Fibroblast of lung (primary cell): ENCODE results near the gene ATXN1. TPM values are rescaled to one million over a fixed set of nuclear protein-coding genes. Genes with fewer than 3 reads are reported as not detected.

Source experiments
- DNase-seq, 2 donors: peaks; one replicate each; pipeline versions ENCODE4 v3.0.0 to v3.0.0-alpha.2; 2010; ENCODE audit warnings: low read depth in 2 of 2
- H2AFZ ChIP-seq: 2 replicates; pipeline ENCODE4 v1.5.1; 2012; ENCODE audit warnings: low read length, control low read depth, inconsistent platforms
- H3K27ac ChIP-seq: 2 replicates; pipeline ENCODE4 v1.5.1; 2011; ENCODE audit warnings: low read length, control low read depth; ENCODE audit not compliant: insufficient read depth
- H3K27me3 ChIP-seq: 2 replicates; pipeline ENCODE4 v1.5.1; 2011; ENCODE audit warnings: mild to moderate bottlenecking, low read length; ENCODE audit not compliant: control insufficient read depth, insufficient read depth
- H3K36me3 ChIP-seq: 2 replicates; pipeline ENCODE4 v1.5.1; 2011; ENCODE audit warnings: low read length; ENCODE audit not compliant: control insufficient read depth, insufficient read depth
- H3K4me1 ChIP-seq: 2 replicates; pipeline ENCODE4 v1.5.1; 2011; ENCODE audit warnings: low read length; ENCODE audit not compliant: control insufficient read depth, insufficient read depth; ENCODE audit errors: extremely low read depth
- H3K4me2 ChIP-seq: 2 replicates; pipeline ENCODE4 v1.5.1; 2011; ENCODE audit warnings: low read length, control low read depth; ENCODE audit not compliant: insufficient read depth; ENCODE audit errors: extremely low read depth
- H3K4me3 ChIP-seq, 4 experiments: fragments of 200-600 bp in 1 of 4; sonication (generic) in 1 of 4; replicated peaks in 1 of 4; 2 replicates each; pipeline ENCODE4 v1.5.1; 2011 to 2016; ENCODE audit warnings: low read length in 4 of 4, low read depth in 3 of 4, mild to moderate bottlenecking in 3 of 4, control low read depth in 2 of 4, inconsistent platforms in 1 of 4, mixed read lengths in 1 of 4; ENCODE audit not compliant: insufficient read depth in 1 of 4; ENCODE audit errors: control extremely low read depth in 1 of 4
- H3K79me2 ChIP-seq: 2 replicates; pipeline ENCODE4 v1.5.1; 2012; ENCODE audit warnings: mild to moderate bottlenecking, low read length, inconsistent platforms; ENCODE audit not compliant: control insufficient read depth, insufficient read depth
- H3K9ac ChIP-seq: 2 replicates; pipeline ENCODE4 v1.5.1; 2011; ENCODE audit warnings: mild to moderate bottlenecking, low read length, control low read depth; ENCODE audit not compliant: insufficient read depth
- H3K9me3 ChIP-seq: 2 replicates; pipeline ENCODE4 v1.5.1; 2012; ENCODE audit warnings: low read depth, low read length; ENCODE audit not compliant: control insufficient read depth, insufficient read depth
- H4K20me1 ChIP-seq: 2 replicates; pipeline ENCODE4 v1.5.1; 2011; ENCODE audit warnings: low read length; ENCODE audit not compliant: control insufficient read depth, insufficient read depth; ENCODE audit errors: extremely low read depth
- EZH2 ChIP-seq: IDR thresholded peaks from 2 replicates; pipeline ENCODE4 v1.5.1; 2012; ENCODE audit warnings: low read length, control low read depth, mild to moderate bottlenecking; ENCODE audit errors: missing control alignments
- polyA plus RNA-seq, 2 donors: library from polyadenylated mRNA; depleted of rRNA in 1 of 2; stranded (reverse) in 1 of 2; unstranded in 1 of 2; fragments of >200 nt; gene quantifications; 2 replicates each; pipeline ENCODE4 v1.2.1, GENCODE V29; 2011 to 2012; ENCODE audit warnings: missing spikeins in 1 of 2
- total RNA-seq: library from RNA; depleted of rRNA; stranded (reverse); fragments of >200 nt; gene quantifications from 2 replicates; pipeline ENCODE4 v1.2.1, GENCODE V29; 2014
- TF ChIP-seq, protein P1 (sequence below), 2 donors: IDR thresholded peaks in 1 of 2; conservative IDR thresholded peaks in 1 of 2; 1 replicate in 1 of 2; 2 replicates in 1 of 2; pipeline ENCODE4 v1.5.1; 2011 to 2012; ENCODE audit warnings: low read length in 2 of 2, control low read depth in 1 of 2, inconsistent platforms in 1 of 2, low read depth in 1 of 2, mild to moderate bottlenecking in 1 of 2

ATXN1 gene
- total and polyA plus RNA-seq, 2 donors (not counting 1 experiment from before 2014, with no cell fraction given) = 15.8 to 40.5 TPM

GRCh38 chr6:16765235-16765634, 4.0 kb upstream of the ATXN1 start:
- no peak for DNase-seq
- Histone ChIP-seq H3K4me1 (peaks cover 25% of the 10 kb centered on the region), H2AFZ (no peak overlapping the region), H3K36me3 (no peaks in the 10 kb centered on the region), H3K27me3 (no peaks in the 10 kb centered on the region), H3K4me2 (no peak overlapping the region), H3K9me3 (no peaks in the 10 kb centered on the region), H4K20me1 (no peaks in the 10 kb centered on the region), H3K79me2 (peaks cover 3% of the 10 kb centered on the region), H3K9ac (no peak overlapping the region), H3K4me3 (no peak overlapping the region), H3K27ac (no peak overlapping the region)
- no peak for TF ChIP-seq EZH2
- TF ChIP-seq, protein P1, sequence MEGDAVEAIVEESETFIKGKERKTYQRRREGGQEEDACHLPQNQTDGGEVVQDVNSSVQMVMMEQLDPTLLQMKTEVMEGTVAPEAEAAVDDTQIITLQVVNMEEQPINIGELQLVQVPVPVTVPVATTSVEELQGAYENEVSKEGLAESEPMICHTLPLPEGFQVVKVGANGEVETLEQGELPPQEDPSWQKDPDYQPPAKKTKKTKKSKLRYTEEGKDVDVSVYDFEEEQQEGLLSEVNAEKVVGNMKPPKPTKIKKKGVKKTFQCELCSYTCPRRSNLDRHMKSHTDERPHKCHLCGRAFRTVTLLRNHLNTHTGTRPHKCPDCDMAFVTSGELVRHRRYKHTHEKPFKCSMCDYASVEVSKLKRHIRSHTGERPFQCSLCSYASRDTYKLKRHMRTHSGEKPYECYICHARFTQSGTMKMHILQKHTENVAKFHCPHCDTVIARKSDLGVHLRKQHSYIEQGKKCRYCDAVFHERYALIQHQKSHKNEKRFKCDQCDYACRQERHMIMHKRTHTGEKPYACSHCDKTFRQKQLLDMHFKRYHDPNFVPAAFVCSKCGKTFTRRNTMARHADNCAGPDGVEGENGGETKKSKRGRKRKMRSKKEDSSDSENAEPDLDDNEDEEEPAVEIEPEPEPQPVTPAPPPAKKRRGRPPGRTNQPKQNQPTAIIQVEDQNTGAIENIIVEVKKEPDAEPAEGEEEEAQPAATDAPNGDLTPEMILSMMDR (conservative IDR thresholded peaks at IDR 0.05 in 1 of 2, IDR thresholded peaks at IDR 0.05 in 1 of 2; ENCODE audit: low read depth in 1 of 2, low read length in 2 of 2) = no peak

- H4K20me1 ChIP-seq = no peaks in the 10 kb centered on the region
- H3K9ac ChIP-seq = no peak overlapping the region
- H3K4me2 ChIP-seq = peak overlapping the region; percentile 94
- H3K79me2 ChIP-seq = peaks cover 3% of the 10 kb centered on the region
- H3K9me3 ChIP-seq = no peaks in the 10 kb centered on the region
- peak; percentile 72 to 83 for DNase-seq
- no peak overlapping the region for H2AFZ ChIP-seq
- no peak overlapping the region for H3K27ac ChIP-seq
- no peak for TF ChIP-seq EZH2
- TF ChIP-seq, protein P1 (conservative IDR thresholded peaks at IDR 0.05 in 1 of 2, IDR thresholded peaks at IDR 0.05 in 1 of 2; ENCODE audit: low read depth in 1 of 2, low read length in 2 of 2) = peak; percentile 61
- peak overlapping the region in 2 of 4 experiments; percentile 16 to 93 for H3K4me3 ChIP-seq
- no peaks in the 10 kb centered on the region for H3K36me3 ChIP-seq
- peaks cover 23% of the 10 kb centered on the region for H3K4me1 ChIP-seq
- H3K27me3 ChIP-seq = no peaks in the 10 kb centered on the region
These were observed 3.1 kb upstream of the ATXN1 start for GRCh38 chr6:16764188-16764950.

DNA sequence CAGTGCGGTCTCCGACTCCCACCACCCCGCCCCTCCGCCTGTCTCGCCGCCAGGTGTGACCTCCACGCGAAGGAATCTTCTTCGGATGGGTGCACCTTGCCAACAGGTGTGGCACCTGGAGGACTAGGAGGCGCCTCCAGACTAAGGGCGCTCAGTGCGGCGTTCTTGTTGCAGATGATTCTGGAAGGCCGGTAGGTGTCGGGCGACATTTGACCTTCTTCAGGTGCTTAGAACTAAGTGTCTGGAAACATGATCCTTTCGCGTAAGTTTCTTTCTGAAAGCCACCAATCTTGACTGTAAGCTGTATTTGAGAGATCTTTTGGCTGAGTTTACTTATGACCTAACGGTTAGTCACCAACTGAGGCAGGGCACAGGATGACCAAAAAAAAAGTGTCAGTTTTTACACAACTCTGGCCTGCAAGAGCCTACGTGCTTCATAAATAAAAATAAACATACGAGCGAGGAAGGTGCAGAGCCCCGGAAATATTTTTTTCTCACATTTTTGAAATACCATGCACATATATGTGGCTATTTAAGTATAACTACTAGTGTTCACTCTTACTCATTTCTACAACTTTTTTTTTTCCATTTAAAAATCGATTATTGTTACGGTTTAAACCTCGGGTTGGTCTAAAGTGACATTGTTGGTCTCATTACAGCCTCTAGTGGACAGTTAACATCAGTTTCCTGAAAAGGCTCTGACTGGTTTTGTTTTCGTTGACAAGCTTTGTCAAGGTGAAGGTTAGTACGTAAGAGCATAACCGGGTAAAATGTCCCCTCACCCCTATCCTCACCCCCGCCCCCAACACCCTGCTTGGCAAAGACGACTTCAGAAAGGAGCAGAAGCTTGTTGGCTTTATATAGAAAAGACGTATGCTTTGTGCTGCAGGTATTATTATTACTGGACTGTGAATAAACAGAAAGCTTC, 1.6 kb upstream of the ATXN1 start:
- H3K9ac ChIP-seq = peak overlapping the region; percentile 81
- peaks cover 24% of the 10 kb centered on the region for H3K4me1 ChIP-seq
- H3K4me3 ChIP-seq = peak overlapping the region; percentile 61 to 93 (median 76)
- H2AFZ ChIP-seq = no peak overlapping the region
- TF ChIP-seq, protein P1 (conservative IDR thresholded peaks at IDR 0.05 in 1 of 2, IDR thresholded peaks at IDR 0.05 in 1 of 2; ENCODE audit: low read depth in 1 of 2, low read length in 2 of 2) = peak; percentile 88 to 95
- TF ChIP-seq EZH2 = no peak
- DNase-seq = peak; percentile 92 to 94
- H3K9me3 ChIP-seq = no peaks in the 10 kb centered on the region
- peak overlapping the region; percentile 76 for H3K27ac ChIP-seq
- H3K27me3 ChIP-seq = no peaks in the 10 kb centered on the region
- H3K36me3 ChIP-seq = peaks cover 2% of the 10 kb centered on the region
- H4K20me1 ChIP-seq = peaks cover 2% of the 10 kb centered on the region
- peaks cover 16% of the 10 kb centered on the region for H3K79me2 ChIP-seq
- H3K4me2 ChIP-seq = peak overlapping the region; percentile 94
